Trophoblast cell (in vitro differentiated cells and primary cell): ENCODE data around the gene MKI67.

Experiments
- DNase-seq, 2 donors: peaks; one replicate each; pipeline ENCODE4 v3.0.0-alpha.2; 2016
- H2AFZ ChIP-seq: 2 replicates; pipeline ENCODE4 v1.6.1; 2013; ENCODE audit warnings: low read length, moderate library complexity, mild to moderate bottlenecking; ENCODE audit not compliant: insufficient read depth, poor library complexity
- H2AK5ac ChIP-seq: 2 replicates; pipeline ENCODE4 v1.6.1; 2013; ENCODE audit warnings: mild to moderate bottlenecking, low read length
- H2BK120ac ChIP-seq: 2 replicates; pipeline ENCODE4 v1.6.1; 2013; ENCODE audit warnings: low read length, mild to moderate bottlenecking, moderate library complexity; ENCODE audit not compliant: insufficient read depth, poor library complexity
- H2BK12ac ChIP-seq: 2 replicates; pipeline ENCODE4 v1.6.1; 2013; ENCODE audit warnings: mild to moderate bottlenecking, low read length, moderate library complexity
- H2BK5ac ChIP-seq: 2 replicates; pipeline ENCODE4 v1.6.1; 2013; ENCODE audit warnings: low read length, low read depth, moderate library complexity, mild to moderate bottlenecking; ENCODE audit not compliant: poor library complexity
- H3K14ac ChIP-seq: 2 replicates; pipeline ENCODE4 v1.6.1; 2013; ENCODE audit warnings: mild to moderate bottlenecking, low read length
- H3K18ac ChIP-seq: 2 replicates; pipeline ENCODE4 v1.6.1; 2013; ENCODE audit warnings: mild to moderate bottlenecking, low read length
- H3K23ac ChIP-seq: 2 replicates; pipeline ENCODE4 v1.6.1; 2013; ENCODE audit warnings: low read length
- H3K27ac ChIP-seq: 2 replicates; pipeline ENCODE4 v1.5.1; 2013; ENCODE audit warnings: low read depth, mild to moderate bottlenecking, inconsistent platforms, low read length, moderate library complexity
- H3K27me3 ChIP-seq: 2 replicates; pipeline ENCODE4 v1.6.1; 2013; ENCODE audit warnings: inconsistent platforms, mild to moderate bottlenecking, low read length, moderate library complexity; ENCODE audit not compliant: insufficient read depth
- H3K36me3 ChIP-seq, 2 experiments: 1 replicate in 1 of 2; 2 replicates in 1 of 2; pipeline ENCODE4 v1.6.1; 2013; ENCODE audit warnings: low read length in 2 of 2, mild to moderate bottlenecking in 2 of 2, moderate library complexity in 1 of 2; ENCODE audit not compliant: insufficient read depth in 2 of 2, control insufficient read depth in 1 of 2
- H3K4ac ChIP-seq: 2 replicates; pipeline ENCODE4 v1.6.1; 2013; ENCODE audit warnings: low read depth, mild to moderate bottlenecking, low read length, moderate library complexity
- H3K4me1 ChIP-seq, 2 experiments: 1 replicate in 1 of 2; 2 replicates in 1 of 2; pipeline ENCODE4 v1.6.1; 2013; ENCODE audit warnings: low read length in 2 of 2, mild to moderate bottlenecking in 2 of 2, moderate library complexity in 1 of 2; ENCODE audit not compliant: insufficient read depth in 2 of 2, control insufficient read depth in 1 of 2
- H3K4me2 ChIP-seq: 2 replicates; pipeline ENCODE4 v1.6.1; 2013; ENCODE audit warnings: inconsistent platforms, mild to moderate bottlenecking, low read length, moderate library complexity
- H3K4me3 ChIP-seq: 2 replicates; pipeline ENCODE4 v1.5.1; 2013; ENCODE audit warnings: mild to moderate bottlenecking, low read depth, low read length, inconsistent platforms
- H3K79me1 ChIP-seq: one replicate; pipeline ENCODE4 v1.6.1; 2013; ENCODE audit warnings: low read length
- H3K79me2 ChIP-seq: 2 replicates; pipeline ENCODE4 v1.6.1; 2013; ENCODE audit warnings: low read length, mild to moderate bottlenecking; ENCODE audit not compliant: control insufficient read depth, insufficient read depth, poor library complexity
- H3K9ac ChIP-seq: 2 replicates; pipeline ENCODE4 v1.6.1; 2013; ENCODE audit warnings: mild to moderate bottlenecking, low read length
- H3K9me3 ChIP-seq: 2 replicates; pipeline ENCODE4 v1.6.1; 2013; ENCODE audit warnings: low read depth, mild to moderate bottlenecking, control low read depth, inconsistent platforms, low read length; ENCODE audit not compliant: insufficient read depth
- H4K12ac ChIP-seq: 2 replicates; pipeline ENCODE4 v1.6.1; 2013; ENCODE audit warnings: low read depth, mild to moderate bottlenecking, low read length, moderate library complexity
- H4K8ac ChIP-seq: 2 replicates; pipeline ENCODE4 v1.6.1; 2013; ENCODE audit warnings: low read depth, mild to moderate bottlenecking, low read length, moderate library complexity
- H4K91ac ChIP-seq: one replicate; pipeline ENCODE4 v1.6.1; 2013; ENCODE audit warnings: low read depth, mild to moderate bottlenecking, low read length, moderate library complexity
- WGBS: extraction: QIAGEN DNeasy Blood & Tissue Kit; methylation state at CpG from one replicate; pipeline ENCODE4 v1.1.7; 2013; ENCODE audit warnings: missing lambda C conversion rate; ENCODE audit not compliant: insufficient read length, insufficient coverage; ENCODE audit errors: extremely low coverage; 5-methylcytosine and 5-hydroxymethylcytosine counted together

Gene MKI67

GRCh38 chr10:128070161-128070560, 56.1 kb downstream of the MKI67 start:
- peaks cover 7% of the 10 kb centered on the region for H3K9me3 ChIP-seq
- no CpG with 5 or more reads among the region's 10 CpGs for WGBS
- H3K27me3 ChIP-seq: no peaks in the 10 kb centered on the region
- H3K4me1 ChIP-seq: no peaks in the 10 kb centered on the region
- peaks cover 47 to 50% of the 10 kb centered on the region in 2 experiments for H3K36me3 ChIP-seq
- H4K12ac ChIP-seq: no peak overlapping the region
- H3K27ac ChIP-seq: no peak overlapping the region
- H2AFZ ChIP-seq: no peak overlapping the region
- H3K4me2 ChIP-seq: no peak overlapping the region
- no peak overlapping the region for H4K91ac ChIP-seq
- no peak overlapping the region for H3K4me3 ChIP-seq
- H3K23ac ChIP-seq: no peak overlapping the region
- H3K9ac ChIP-seq: no peak overlapping the region
- H2BK5ac ChIP-seq: no peak overlapping the region
- DNase-seq: no peak
- no peaks in the 10 kb centered on the region for H3K79me1 ChIP-seq
- H2AK5ac ChIP-seq: no peak overlapping the region
- no peak overlapping the region for H3K4ac ChIP-seq
- H2BK120ac ChIP-seq: no peak overlapping the region
- no peaks in the 10 kb centered on the region for H3K79me2 ChIP-seq
- no peak overlapping the region for H3K18ac ChIP-seq
- no peak overlapping the region for H2BK12ac ChIP-seq
- no peak overlapping the region for H3K14ac ChIP-seq
- H4K8ac ChIP-seq: no peak overlapping the region

- Histone ChIP-seq H3K79me1 (no peaks in the 10 kb centered on the region), H4K12ac (no peak overlapping the region), H2BK5ac (no peak overlapping the region), H3K4me3 (no peak overlapping the region), H3K27ac (no peak overlapping the region), H3K23ac (no peak overlapping the region), H3K4me1 (no peaks in the 10 kb centered on the region), H3K18ac (no peak overlapping the region), H3K27me3 (no peaks in the 10 kb centered on the region), H4K8ac (no peak overlapping the region), H4K91ac (no peak overlapping the region), H3K4ac (no peak overlapping the region), H2AFZ (no peak overlapping the region), H3K9me3 (peaks cover 7% of the 10 kb centered on the region), H3K14ac (no peak overlapping the region), H3K9ac (no peak overlapping the region), H3K36me3 (peaks cover 47 to 50% of the 10 kb centered on the region in 2 experiments), H2BK12ac (no peak overlapping the region), H2BK120ac (no peak overlapping the region), H3K4me2 (no peak overlapping the region), H2AK5ac (no peak overlapping the region), H3K79me2 (no peaks in the 10 kb centered on the region)
- no CpG with 5 or more reads among the region's 28 CpGs for WGBS
- DNase-seq: peak; percentile 64 to 80
Measured at GRCh38 chr10:128069351-128070051, 56.7 kb downstream of the MKI67 start.

GRCh38 chr10:128068398-128069285, 57.6 kb downstream of the MKI67 start:
- Histone ChIP-seq H3K23ac (no peak overlapping the region), H4K12ac (no peak overlapping the region), H3K14ac (no peak overlapping the region), H3K9ac (no peak overlapping the region), H3K4me3 (no peak overlapping the region), H3K9me3 (peaks cover 7% of the 10 kb centered on the region), H3K18ac (no peak overlapping the region), H2BK12ac (no peak overlapping the region), H3K4ac (no peak overlapping the region), H2BK120ac (no peak overlapping the region), H4K91ac (no peak overlapping the region), H2BK5ac (no peak overlapping the region), H3K79me1 (peaks cover 3% of the 10 kb centered on the region), H2AFZ (no peak overlapping the region), H3K4me2 (no peak overlapping the region), H3K36me3 (peaks cover 51 to 57% of the 10 kb centered on the region in 2 experiments), H4K8ac (no peak overlapping the region), H3K4me1 (no peaks in the 10 kb centered on the region), H3K27ac (no peak overlapping the region), H2AK5ac (no peak overlapping the region), H3K27me3 (no peaks in the 10 kb centered on the region), H3K79me2 (no peaks in the 10 kb centered on the region)
- WGBS: no CpG with 5 or more reads among the region's 19 CpGs
- no peak for DNase-seq

DNA sequence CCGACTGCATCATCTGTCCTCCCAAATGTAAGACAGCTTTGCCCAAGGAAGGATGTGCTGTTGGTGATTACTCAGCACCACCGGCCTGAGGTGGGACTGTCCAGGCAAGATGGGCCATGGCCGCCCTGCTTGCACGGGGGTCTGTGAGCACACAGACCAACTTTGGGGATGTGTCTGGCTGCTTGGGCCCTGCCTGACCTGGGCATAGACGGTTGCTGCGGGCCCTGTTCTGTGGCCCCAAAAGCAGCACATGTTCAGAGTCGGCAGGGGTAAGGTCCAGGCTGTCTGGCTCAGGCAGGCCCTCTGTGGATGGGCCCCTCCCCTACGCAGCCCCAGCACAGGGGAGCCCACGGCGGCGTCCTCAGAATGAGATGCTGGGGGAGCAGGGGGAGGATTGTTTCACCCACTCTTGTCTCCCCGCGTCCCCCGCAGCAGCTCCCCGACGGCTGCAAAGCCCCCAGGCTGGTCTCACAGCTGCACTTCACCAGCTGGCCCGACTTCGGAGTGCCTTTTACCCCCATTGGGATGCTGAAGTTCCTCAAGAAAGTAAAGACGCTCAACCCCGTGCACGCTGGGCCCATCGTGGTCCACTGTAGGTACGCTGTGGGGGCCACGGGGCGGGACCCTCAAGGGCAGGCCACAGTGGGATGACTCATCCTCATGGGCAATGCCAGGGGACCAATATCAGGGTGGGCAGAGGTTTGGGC, 58.4 kb downstream of the MKI67 start:
- Histone ChIP-seq H3K4me2 (no peak overlapping the region), H3K36me3 (peaks cover 46 to 51% of the 10 kb centered on the region in 2 experiments), H4K8ac (no peak overlapping the region), H3K4me3 (no peak overlapping the region), H4K91ac (no peak overlapping the region), H3K18ac (no peak overlapping the region), H3K9me3 (peaks cover 7% of the 10 kb centered on the region), H3K4ac (no peak overlapping the region), H3K79me1 (peaks cover 3% of the 10 kb centered on the region), H2BK5ac (no peak overlapping the region), H2BK12ac (no peak overlapping the region), H3K27ac (no peak overlapping the region), H3K14ac (no peak overlapping the region), H3K23ac (no peak overlapping the region), H3K4me1 (peaks cover 0 to 2% of the 10 kb centered on the region in 2 experiments), H4K12ac (no peak overlapping the region), H2AFZ (no peak overlapping the region), H3K79me2 (no peaks in the 10 kb centered on the region), H2BK120ac (no peak overlapping the region), H3K27me3 (no peaks in the 10 kb centered on the region), H3K9ac (no peak overlapping the region), H2AK5ac (no peak overlapping the region)
- no CpG with 5 or more reads among the region's 25 CpGs for WGBS
- no peak for DNase-seq
